HepG2 (cell line): ENCODE data around the gene SAE1. TPM values are rescaled to one million over a fixed set of nuclear protein-coding genes. Genes with fewer than 3 reads are reported as not detected.

ENCODE experiments used
- CREB3 ChIP-seq: sonication (generic); formaldehyde crosslinking; IDR thresholded peaks from 2 replicates; pipeline ENCODE4 v1.5.0; 2020; ENCODE audit warnings: missing genetic modification reagents
- GPBP1L1 ChIP-seq: sonication (generic); formaldehyde crosslinking; IDR thresholded peaks from 2 replicates; pipeline ENCODE4 v1.5.0; 2020; ENCODE audit warnings: mild to moderate bottlenecking, missing genetic modification reagents
- HIVEP1 ChIP-seq: sonication (generic); formaldehyde crosslinking; IDR thresholded peaks from 2 replicates; pipeline ENCODE4 v1.4.0; 2020; ENCODE audit warnings: mild to moderate bottlenecking, missing genetic modification reagents
- MED1 ChIP-seq: sonication (generic); formaldehyde crosslinking; IDR thresholded peaks from 2 replicates; pipeline ENCODE4 v1.4.0; 2020; ENCODE audit warnings: missing genetic modification reagents
- NFYB ChIP-seq: sonication (generic); formaldehyde crosslinking; IDR thresholded peaks from 2 replicates; pipeline ENCODE4 v1.4.0; 2020; ENCODE audit warnings: missing genetic modification reagents
- RXRA ChIP-seq: sonication (generic); formaldehyde crosslinking; IDR thresholded peaks from 2 replicates; pipeline ENCODE4 v1.5.1; 2020; ENCODE audit warnings: missing genetic modification reagents
- ZBTB8A ChIP-seq: sonication (generic); formaldehyde crosslinking; IDR thresholded peaks from 2 replicates; pipeline ENCODE4 v1.4.0; 2020; ENCODE audit warnings: mild to moderate bottlenecking, low read depth, missing genetic modification reagents, borderline replicate concordance
- ZNF530 ChIP-seq: sonication (generic); formaldehyde crosslinking; IDR thresholded peaks from 2 replicates; pipeline ENCODE4 v1.5.0; 2020; ENCODE audit warnings: low read depth, mild to moderate bottlenecking, missing genetic modification reagents
- ZNF547 ChIP-seq: sonication (generic); formaldehyde crosslinking; IDR thresholded peaks from 2 replicates; pipeline ENCODE4 v1.5.1; 2020; ENCODE audit warnings: mild to moderate bottlenecking, missing genetic modification reagents
- ZNF598 ChIP-seq: sonication (generic); formaldehyde crosslinking; IDR thresholded peaks from 2 replicates; pipeline ENCODE4 v1.5.1; 2020; ENCODE audit warnings: mild to moderate bottlenecking, missing genetic modification reagents, borderline replicate concordance
- ZNF703 ChIP-seq: sonication (generic); formaldehyde crosslinking; IDR thresholded peaks from 2 replicates; pipeline ENCODE4 v1.5.1; 2020; ENCODE audit warnings: missing genetic modification reagents, mild to moderate bottlenecking, moderate library complexity, borderline replicate concordance
- ZNF737 ChIP-seq: sonication (generic); formaldehyde crosslinking; IDR thresholded peaks from 2 replicates; pipeline ENCODE4 v1.5.0; 2020; ENCODE audit warnings: missing genetic modification reagents, mild to moderate bottlenecking, borderline replicate concordance
- ZNF788 ChIP-seq: sonication (generic); formaldehyde crosslinking; IDR thresholded peaks from 2 replicates; pipeline ENCODE4 v1.5.0; 2020; ENCODE audit warnings: mild to moderate bottlenecking, missing genetic modification reagents, borderline replicate concordance
- polyA plus RNA-seq, 8 experiments: library from polyadenylated mRNA; depleted of rRNA in 3 of 8; stranded (reverse) in 7 of 8; unstranded in 1 of 8; fragments of >200 nt; fragmentation: Illumina TruSeq in 4 of 8; extraction: Trizol in 4 of 8; gene quantifications; 2 replicates each; pipeline versions ENCODE4 v1.2.1 to v1.2.3, GENCODE V29; 2011 to 2016; ENCODE audit warnings: low read depth in 4 of 8, missing spikeins in 1 of 8, mixed read lengths in 1 of 8; ENCODE audit not compliant: insufficient read depth in 1 of 8
- total RNA-seq, 5 experiments: library from RNA; depleted of rRNA; stranded (reverse); fragments of >200 nt; fragmentation: Illumina TruSeq; extraction: Trizol; gene quantifications; 2 replicates each; pipeline ENCODE4 v1.2.3, GENCODE V29; 2016; ENCODE audit warnings: low read depth in 1 of 5
- TF ChIP-seq, protein P1 (sequence below): sonication (generic); formaldehyde crosslinking; IDR thresholded peaks from 2 replicates; pipeline ENCODE4 v1.4.0; 2020; ENCODE audit warnings: mild to moderate bottlenecking, missing genetic modification reagents
- TF ChIP-seq, protein P2 (sequence below): sonication (generic); formaldehyde crosslinking; IDR thresholded peaks from 2 replicates; pipeline ENCODE4 v1.4.0; 2020; ENCODE audit warnings: low read depth, mild to moderate bottlenecking, missing genetic modification reagents
- TF ChIP-seq, protein P3 (sequence below): sonication (generic); formaldehyde crosslinking; IDR thresholded peaks from 2 replicates; pipeline ENCODE4 v1.9.0; 2022; ENCODE audit warnings: missing genetic modification reagents, mild to moderate bottlenecking, borderline replicate concordance
- TF ChIP-seq, protein P4 (sequence below): sonication (generic); formaldehyde crosslinking; IDR thresholded peaks from 2 replicates; pipeline ENCODE4 v1.5.0; 2020; ENCODE audit warnings: missing genetic modification reagents, mild to moderate bottlenecking, borderline replicate concordance

The SAE1 gene
- total and polyA plus RNA-seq, 2 of the 13 experiments (the other 11 are each of a cell fraction or from before 2014, with no cell fraction given), result 87.6 to 197 TPM

DNA sequence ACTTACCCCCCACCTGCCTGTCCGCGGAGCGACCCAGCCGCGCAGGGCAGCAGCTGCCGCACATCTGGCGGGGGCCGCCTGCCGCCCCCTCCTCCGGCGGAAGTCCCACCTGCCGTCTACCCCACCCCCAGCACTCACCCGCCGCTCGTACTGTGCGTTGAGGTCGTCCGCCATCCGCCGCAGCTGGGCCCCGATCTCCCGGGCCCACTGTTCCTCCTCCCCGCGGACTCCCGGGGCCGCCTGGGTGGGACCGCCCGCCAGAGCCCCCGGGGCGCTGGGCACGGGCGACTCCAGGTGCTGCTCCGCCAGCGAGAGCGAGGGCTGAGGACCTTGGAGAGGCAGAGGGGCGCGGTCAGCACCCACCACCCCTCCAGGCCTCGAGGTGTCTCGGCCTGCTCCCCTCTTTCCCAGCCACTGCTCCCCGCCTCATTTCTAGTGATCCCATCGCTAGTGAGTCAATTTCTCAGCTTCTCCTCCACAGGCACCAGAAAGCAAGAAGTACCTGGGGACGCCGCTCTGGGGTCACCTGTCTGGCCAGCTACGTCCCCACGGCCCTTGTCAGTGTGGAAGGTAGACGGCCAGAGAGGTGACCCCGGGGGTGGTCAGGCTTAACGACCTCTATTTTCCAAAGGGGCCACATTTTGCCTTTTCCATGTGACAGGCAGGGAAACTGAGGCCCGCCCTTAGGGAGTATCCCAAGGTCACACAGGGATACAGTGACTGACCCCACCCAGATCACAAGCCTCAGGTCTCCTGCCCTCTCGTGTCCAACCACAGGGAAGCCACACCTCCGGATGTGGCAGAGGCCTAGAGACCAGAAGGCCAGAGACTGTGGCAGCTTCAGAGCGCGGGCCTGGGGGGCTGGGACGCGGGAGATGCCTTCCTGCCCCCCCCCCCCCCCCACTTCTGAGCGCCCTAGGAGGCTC, 96.1 kb downstream of the SAE1 start (continued):
- TF ChIP-seq, protein P1, sequence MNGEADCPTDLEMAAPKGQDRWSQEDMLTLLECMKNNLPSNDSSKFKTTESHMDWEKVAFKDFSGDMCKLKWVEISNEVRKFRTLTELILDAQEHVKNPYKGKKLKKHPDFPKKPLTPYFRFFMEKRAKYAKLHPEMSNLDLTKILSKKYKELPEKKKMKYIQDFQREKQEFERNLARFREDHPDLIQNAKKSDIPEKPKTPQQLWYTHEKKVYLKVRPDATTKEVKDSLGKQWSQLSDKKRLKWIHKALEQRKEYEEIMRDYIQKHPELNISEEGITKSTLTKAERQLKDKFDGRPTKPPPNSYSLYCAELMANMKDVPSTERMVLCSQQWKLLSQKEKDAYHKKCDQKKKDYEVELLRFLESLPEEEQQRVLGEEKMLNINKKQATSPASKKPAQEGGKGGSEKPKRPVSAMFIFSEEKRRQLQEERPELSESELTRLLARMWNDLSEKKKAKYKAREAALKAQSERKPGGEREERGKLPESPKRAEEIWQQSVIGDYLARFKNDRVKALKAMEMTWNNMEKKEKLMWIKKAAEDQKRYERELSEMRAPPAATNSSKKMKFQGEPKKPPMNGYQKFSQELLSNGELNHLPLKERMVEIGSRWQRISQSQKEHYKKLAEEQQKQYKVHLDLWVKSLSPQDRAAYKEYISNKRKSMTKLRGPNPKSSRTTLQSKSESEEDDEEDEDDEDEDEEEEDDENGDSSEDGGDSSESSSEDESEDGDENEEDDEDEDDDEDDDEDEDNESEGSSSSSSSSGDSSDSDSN (CRISPR knock-in tag), result peak; percentile 27; the same call in 1 of the 2 replicates
- TF ChIP-seq ZNF737 (CRISPR knock-in tag), result no peak
- TF ChIP-seq ZNF703 (CRISPR knock-in tag), result no peak
- TF ChIP-seq NFYB, result peak; percentile 29; the same call in 1 of the 2 replicates
- no peak for TF ChIP-seq ZNF598
- no peak for TF ChIP-seq HIVEP1
- TF ChIP-seq RXRA, result peak; percentile 84
- TF ChIP-seq ZNF547 (CRISPR knock-in tag), result no peak
- TF ChIP-seq GPBP1L1 (CRISPR knock-in tag), result no peak
- TF ChIP-seq, protein P2, sequence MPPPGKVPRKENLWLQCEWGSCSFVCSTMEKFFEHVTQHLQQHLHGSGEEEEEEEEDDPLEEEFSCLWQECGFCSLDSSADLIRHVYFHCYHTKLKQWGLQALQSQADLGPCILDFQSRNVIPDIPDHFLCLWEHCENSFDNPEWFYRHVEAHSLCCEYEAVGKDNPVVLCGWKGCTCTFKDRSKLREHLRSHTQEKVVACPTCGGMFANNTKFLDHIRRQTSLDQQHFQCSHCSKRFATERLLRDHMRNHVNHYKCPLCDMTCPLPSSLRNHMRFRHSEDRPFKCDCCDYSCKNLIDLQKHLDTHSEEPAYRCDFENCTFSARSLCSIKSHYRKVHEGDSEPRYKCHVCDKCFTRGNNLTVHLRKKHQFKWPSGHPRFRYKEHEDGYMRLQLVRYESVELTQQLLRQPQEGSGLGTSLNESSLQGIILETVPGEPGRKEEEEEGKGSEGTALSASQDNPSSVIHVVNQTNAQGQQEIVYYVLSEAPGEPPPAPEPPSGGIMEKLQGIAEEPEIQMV (CRISPR knock-in tag), result no peak
- TF ChIP-seq ZNF530 (CRISPR knock-in tag), result no peak
- no peak for TF ChIP-seq ZNF788 (CRISPR knock-in tag)
- TF ChIP-seq ZBTB8A (CRISPR knock-in tag), result no peak
- 0 out of 2 replicates have a peak, but pooled peaks have one; percentile 60 for TF ChIP-seq MED1
- TF ChIP-seq, protein P3, sequence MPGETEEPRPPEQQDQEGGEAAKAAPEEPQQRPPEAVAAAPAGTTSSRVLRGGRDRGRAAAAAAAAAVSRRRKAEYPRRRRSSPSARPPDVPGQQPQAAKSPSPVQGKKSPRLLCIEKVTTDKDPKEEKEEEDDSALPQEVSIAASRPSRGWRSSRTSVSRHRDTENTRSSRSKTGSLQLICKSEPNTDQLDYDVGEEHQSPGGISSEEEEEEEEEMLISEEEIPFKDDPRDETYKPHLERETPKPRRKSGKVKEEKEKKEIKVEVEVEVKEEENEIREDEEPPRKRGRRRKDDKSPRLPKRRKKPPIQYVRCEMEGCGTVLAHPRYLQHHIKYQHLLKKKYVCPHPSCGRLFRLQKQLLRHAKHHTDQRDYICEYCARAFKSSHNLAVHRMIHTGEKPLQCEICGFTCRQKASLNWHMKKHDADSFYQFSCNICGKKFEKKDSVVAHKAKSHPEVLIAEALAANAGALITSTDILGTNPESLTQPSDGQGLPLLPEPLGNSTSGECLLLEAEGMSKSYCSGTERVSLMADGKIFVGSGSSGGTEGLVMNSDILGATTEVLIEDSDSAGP, result no peak; the same call in 1 of the 2 replicates
- TF ChIP-seq CREB3 (CRISPR knock-in tag), result 0 out of 2 replicates have a peak, but pooled peaks have one; percentile 43
- TF ChIP-seq, protein P4, sequence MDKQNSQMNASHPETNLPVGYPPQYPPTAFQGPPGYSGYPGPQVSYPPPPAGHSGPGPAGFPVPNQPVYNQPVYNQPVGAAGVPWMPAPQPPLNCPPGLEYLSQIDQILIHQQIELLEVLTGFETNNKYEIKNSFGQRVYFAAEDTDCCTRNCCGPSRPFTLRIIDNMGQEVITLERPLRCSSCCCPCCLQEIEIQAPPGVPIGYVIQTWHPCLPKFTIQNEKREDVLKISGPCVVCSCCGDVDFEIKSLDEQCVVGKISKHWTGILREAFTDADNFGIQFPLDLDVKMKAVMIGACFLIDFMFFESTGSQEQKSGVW (CRISPR knock-in tag), result no peak
